Stimulated activated CD8-positive, alpha-beta memory T cell treated with anti-CD3 and anti-CD28 coated beads, Interleukin-12 subunit alpha, Interleukin-12 subunit beta, amount 100 ng/mL, for 24 hours (primary cell): ENCODE results near the gene RDH5.
"Not testable (repeated sequence)": the region's sequence is repeated elsewhere in the genome, so short reads cannot be mapped to it uniquely, and the experiment has no call there.

Source experiments
- DNase-seq: peaks from one replicate; pipeline ENCODE4 v3.0.0-alpha.2; 2020; ENCODE audit errors: extremely low read depth

RDH5 gene

GRCh38 chr12:55745361-55746173 lies 25.4 kb downstream of the RDH5 start:
- DNase-seq, result no peak

DNA sequence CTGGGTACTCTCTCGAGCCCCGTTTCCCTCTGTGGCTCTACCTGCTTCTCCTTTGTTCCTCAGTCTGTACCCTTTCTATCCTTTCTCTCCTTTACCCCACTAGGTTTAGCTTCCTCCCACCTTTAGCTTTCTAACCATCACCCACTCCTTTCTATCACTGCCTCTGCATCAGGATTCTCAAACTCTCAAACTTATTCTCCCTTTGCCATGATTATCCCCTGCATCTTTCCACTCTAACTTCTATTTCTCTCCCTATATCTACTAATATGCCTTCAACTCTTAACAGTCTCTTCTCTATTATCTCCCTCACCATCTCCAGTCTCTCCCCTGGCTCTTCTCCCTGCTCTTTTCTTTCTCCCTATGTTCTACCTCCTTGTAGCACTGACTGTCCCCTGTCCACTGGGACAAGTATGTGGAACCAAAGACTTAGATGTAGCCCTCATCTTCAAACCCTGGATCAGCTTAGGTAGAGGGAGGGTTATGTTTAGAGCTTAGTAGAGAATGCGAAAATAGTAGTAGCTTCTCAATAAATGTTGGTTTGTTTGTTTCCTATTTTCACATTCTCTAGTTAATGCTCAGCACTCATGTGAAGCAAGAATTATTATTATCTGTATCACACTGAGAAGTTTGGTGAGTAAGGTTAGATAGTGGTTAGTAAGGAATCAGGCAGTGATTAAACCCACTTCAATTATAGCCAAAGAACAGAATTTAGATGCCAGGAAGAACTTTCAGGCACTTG lies 26.1 kb downstream of the RDH5 start:
- no peak for DNase-seq

- DNase-seq, result no peak
Measured at GRCh38 chr12:55746913-55747231, 26.7 kb downstream of the RDH5 start.

- no peak for DNase-seq
Measured at GRCh38 chr12:55748230-55748993, 28.2 kb downstream of the RDH5 start.

DNA sequence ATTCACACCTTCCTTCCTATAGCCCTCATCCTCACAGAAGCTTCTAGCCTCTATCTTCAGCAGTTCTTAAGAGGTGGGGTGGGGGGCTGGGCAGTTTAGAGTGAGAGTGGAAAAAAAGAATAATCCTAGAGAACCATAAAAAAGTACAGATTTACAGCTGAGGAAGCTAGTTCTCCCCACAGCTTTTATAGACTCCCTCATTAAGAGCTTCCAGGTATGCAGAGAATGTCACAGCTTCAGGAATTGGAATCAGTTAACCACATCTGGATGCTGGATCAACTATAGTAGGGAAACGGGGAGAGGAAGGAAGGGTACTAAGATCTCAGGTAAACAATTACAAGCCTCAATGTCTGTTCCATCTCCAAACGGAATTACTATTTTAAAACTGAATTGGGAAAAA lies 35.1 kb downstream of the RDH5 start:
- DNase-seq, result no peak

GRCh38 chr12:55757701-55758100 lies 37.5 kb downstream of the RDH5 start:
- no peak for DNase-seq

DNA sequence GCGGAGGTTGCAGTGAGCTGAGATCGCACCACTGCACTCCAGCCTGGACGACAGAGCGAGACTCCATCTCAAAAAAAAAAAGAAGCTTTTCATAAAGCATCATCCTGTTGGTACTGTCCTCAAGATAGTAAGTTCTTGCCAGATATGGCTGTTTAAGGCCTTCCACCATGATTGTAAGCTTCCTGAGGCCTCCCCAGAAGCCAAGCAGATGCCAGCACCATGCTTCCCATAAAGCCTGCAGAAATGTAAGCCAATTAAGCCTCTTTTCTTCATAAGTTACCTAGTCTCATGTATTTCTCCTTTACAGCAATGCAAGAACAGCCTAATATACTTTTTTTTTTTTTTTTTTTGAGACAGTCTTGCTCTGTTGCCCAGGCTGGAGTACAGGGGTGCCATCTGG lies 38.4 kb downstream of the RDH5 start:
- not testable (repeated sequence) for DNase-seq

- no peak for DNase-seq
Measured at GRCh38 chr12:55760663-55761062, 40.5 kb downstream of the RDH5 start.

GRCh38 chr12:55762646-55763045 lies 42.5 kb downstream of the RDH5 start:
- no peak for DNase-seq

DNA sequence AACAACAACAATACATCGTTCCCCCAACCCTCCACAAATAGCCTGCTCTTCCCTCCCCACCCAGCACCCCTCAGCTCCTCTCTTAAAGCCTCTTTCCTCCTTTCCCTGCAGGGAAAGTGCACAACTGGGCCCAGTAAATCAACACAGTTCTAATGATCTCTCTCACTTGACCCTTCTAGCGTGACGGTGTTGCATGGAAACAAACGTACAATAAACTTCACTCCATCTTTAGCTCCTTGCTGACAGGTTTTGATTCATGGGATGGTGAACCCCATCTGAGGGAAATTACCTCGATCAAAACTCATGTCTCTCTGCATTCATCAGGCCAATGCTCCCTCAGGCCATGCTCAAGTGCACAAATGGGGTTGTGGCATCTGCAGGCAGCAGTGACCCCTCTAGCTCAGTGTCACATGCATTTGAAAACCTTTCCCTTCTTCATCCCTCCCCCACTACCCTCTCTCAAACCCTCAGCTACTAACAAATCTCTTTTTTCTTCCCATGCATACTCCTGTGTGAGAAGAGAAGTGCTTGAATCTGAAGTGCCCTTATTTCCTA lies 45.6 kb downstream of the RDH5 start:
- DNase-seq, result no peak

GRCh38 chr12:55767156-55767555 lies 47.0 kb downstream of the RDH5 start:
- DNase-seq, result no peak

DNA sequence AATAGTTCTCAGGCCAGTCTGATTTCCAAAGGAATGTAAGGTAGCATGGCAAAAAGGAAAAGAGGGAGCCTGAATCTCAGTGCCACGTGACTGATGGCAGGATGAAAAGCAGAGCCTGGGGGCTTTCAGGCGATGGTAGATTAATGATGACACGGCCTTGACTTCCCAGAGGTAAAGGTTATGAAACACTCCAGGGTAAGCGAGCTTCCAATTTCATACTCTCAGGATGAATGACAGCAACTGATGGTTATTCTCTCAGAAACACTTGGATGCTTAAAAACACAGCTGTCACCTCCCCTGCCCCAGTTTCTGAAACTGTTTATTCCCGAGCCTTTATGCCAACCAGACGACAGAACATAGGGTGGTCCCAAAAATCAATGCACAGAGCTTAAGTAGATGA lies 51.5 kb downstream of the RDH5 start:
- no peak for DNase-seq
